Choroid plexus epithelial cell (primary cell): ENCODE results near the gene DYSF.

Experiments used
- DNase-seq: peaks from one replicate; pipeline ENCODE4 v3.0.0-alpha.2; 2010; ENCODE audit warnings: low read depth
- H3K4me3 ChIP-seq: 2 replicates; pipeline ENCODE4 v1.5.1; 2011; ENCODE audit warnings: low read depth, mild to moderate bottlenecking, control low read depth, low read length, moderate library complexity
- CTCF ChIP-seq: conservative IDR thresholded peaks from 2 replicates; pipeline ENCODE4 v1.5.1; 2011; ENCODE audit warnings: low read depth, mild to moderate bottlenecking, control low read depth, inconsistent platforms, low read length, moderate library complexity

Gene DYSF

DNA sequence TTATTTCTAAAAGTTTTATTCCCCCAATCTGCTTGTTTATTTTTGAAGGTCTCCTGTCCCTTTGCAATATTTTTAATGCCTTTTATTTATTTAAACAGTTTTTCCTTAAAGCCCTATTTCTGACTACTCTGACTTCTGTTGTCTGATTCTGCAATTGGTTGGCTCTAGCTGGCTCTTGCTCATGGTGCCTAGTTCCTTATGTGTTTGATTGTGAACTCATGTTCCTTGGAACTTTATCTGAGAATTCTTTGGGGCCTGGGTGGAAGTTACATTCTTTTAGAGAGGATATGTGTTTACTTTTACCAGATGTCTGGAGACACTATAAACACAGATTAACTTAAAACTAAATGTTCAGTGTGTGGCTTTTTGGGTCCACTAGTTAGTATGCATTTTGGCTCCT lies 175.9 kb downstream of the DYSF start:
- no peak overlapping the region for H3K4me3 ChIP-seq
- TF ChIP-seq CTCF: no peak
- no peak for DNase-seq

DNA sequence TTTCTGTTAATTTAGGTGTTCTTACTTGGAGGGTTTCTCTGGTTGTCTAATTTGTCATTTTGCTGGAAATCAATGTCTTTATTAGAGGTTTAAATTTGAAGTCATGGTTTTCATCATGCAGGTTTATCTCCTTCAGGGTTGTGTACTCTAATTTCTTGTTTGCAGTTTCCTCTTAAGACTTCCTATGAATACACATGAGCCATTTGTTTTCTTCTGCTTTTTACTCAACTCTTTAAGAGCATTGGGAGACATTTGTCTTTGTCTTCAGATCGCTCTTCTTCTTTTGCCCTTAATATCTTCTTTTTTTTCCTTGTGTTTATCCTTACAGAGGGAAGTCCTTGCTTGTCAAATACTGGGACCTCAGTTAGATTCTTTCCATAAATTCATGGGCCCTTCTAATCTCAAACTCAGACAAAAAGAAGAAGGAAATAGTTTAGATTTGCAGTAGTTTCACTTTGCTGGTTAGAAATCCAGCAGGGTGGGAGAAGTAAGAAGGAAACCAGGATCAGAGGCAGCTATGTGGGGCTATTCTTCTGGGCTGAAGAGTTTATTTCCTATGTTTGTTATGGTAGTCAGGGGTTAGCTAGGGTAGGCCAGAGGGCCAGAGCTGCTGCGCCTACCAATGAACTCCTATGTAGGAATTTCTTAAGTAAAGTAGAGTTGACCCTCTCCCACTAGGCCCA lies 176.6 kb downstream of the DYSF start:
- H3K4me3 ChIP-seq: no peak overlapping the region
- TF ChIP-seq CTCF: no peak
- no peak for DNase-seq

DNA sequence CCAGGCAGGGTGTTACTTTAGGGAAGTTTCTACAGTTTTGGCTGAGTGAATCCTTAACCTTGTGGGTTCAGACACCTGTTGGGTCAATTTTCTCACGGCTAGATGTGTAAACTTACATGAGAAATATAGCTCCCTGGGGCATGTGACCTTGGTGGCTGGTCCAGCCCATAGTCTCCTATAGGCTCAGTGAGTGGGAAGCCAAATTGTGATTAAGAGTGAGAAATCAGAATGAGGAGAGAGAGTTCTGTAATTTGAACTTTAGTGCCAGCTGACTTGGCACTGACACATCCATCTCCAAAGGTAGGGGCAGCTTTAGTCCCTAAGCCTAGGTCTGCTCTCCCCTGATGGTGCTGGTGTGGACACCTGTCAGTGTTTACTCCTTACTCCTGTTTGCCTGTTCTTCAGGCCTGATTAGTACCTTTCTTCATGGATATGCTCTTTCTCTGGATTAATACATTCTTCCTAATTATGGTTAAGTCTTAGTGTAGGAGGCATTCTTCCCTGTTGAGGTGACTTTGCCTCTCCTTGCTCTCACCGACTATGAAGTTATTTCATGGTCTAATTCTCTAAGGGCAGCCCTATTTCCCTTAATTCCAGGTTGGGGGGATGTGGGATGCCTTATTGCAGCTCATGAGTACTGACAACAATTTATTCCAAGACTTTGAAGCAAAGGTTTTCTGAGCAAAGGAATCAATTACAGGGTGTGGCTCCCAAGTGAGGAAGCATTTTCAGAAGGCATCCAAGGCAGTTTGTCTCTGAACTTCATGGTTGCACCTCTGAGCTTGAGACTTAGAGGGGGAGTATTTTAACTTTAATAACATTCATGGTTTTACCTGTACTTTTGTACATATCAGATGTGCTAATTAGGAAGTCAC lies 177.3 kb downstream of the DYSF start:
- no peak for TF ChIP-seq CTCF
- no peak for DNase-seq
- no peak overlapping the region for H3K4me3 ChIP-seq

- peak; percentile 37 for DNase-seq
These were observed 178.1 kb downstream of the DYSF start for GRCh38 chr2:71631411-71631931.

GRCh38 chr2:71633086-71633485 lies 179.7 kb downstream of the DYSF start:
- H3K4me3 ChIP-seq: no peak overlapping the region
- TF ChIP-seq CTCF: no peak
- DNase-seq: no peak

More at GRCh38 chr2:71631411-71631931, 178.1 kb downstream of the DYSF start:
- H3K4me3 ChIP-seq: peak overlapping the region; percentile 44
- TF ChIP-seq CTCF: no peak

DNA sequence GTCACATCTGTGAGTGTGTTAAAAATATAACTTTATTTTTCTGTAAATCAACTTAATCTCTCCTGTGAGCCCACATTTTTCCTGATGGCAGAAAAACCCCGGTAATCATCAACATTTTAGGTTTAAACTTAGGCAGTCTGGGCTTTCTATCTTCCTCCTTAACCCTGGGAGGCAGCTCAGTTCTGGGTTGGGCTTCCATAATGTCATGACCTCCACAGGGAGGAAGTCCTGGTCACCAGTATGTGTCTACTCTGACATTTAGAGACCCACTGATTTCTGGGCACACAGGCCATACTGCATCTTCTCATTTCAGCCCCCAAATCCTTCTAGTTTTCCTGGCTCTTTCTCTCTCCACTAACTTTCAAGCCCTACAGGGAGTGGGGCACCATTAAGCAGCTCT lies 181.2 kb downstream of the DYSF start:
- DNase-seq: no peak
- H3K4me3 ChIP-seq: no peak overlapping the region
- no peak for TF ChIP-seq CTCF
